K562 (cell line): ENCODE measurements around the gene AFG1L. TPM values are rescaled to one million over a fixed set of nuclear protein-coding genes. Genes with fewer than 3 reads are reported as not detected.

Source experiments
- ARID2 ChIP-seq: fragments of 450-650 bp; IDR thresholded peaks from 2 replicates; pipeline ENCODE4 v1.6.1; 2017; ENCODE audit warnings: antibody characterized with exemption, mild to moderate bottlenecking
- CC2D1A ChIP-seq: fragments of 450-650 bp; IDR thresholded peaks from 2 replicates; pipeline ENCODE4 v1.6.1; 2017; ENCODE audit warnings: mild to moderate bottlenecking
- CEBPB ChIP-seq: fragments of 450-650 bp; IDR thresholded peaks from 2 replicates; pipeline ENCODE4 v1.6.1; 2016; ENCODE audit warnings: missing genetic modification characterization, missing compliant biosample characterization
- DIDO1 ChIP-seq: fragments of 450-650 bp; IDR thresholded peaks from 2 replicates; pipeline ENCODE4 v1.6.1; 2016; ENCODE audit warnings: low read depth, missing biosample characterization, missing genetic modification characterization
- EGR1 ChIP-seq: fragments of 450-650 bp; conservative IDR thresholded peaks from 2 replicates; pipeline ENCODE4 v1.6.1; 2017; ENCODE audit warnings: mild to moderate bottlenecking
- HLTF ChIP-seq: fragments of 450-650 bp; IDR thresholded peaks from 2 replicates; pipeline ENCODE4 v1.6.1; 2016
- IRF2 ChIP-seq: sonication (generic); formaldehyde crosslinking; IDR thresholded peaks from 2 replicates; pipeline ENCODE4 v1.8.1; 2022; ENCODE audit warnings: mild to moderate bottlenecking, missing genetic modification reagents
- KDM1A ChIP-seq, 2 experiments: fragments of 450-650 bp; IDR thresholded peaks; 2 replicates each; pipeline ENCODE4 v1.6.1; 2016; ENCODE audit warnings: mild to moderate bottlenecking in 2 of 2
- MTA2 ChIP-seq: fragments of 450-650 bp; IDR thresholded peaks from 2 replicates; pipeline ENCODE4 v1.6.1; 2016; ENCODE audit warnings: low read depth
- MTF1 ChIP-seq: fragments of 250-450 bp; sonication (Bioruptor Pico); IDR thresholded peaks from 2 replicates; pipeline ENCODE4 v1.9.0; 2021; ENCODE audit warnings: moderate library complexity, mild to moderate bottlenecking, inconsistent platforms, borderline replicate concordance
- NEUROD1 ChIP-seq: fragments of 150-350 bp; IDR thresholded peaks from 2 replicates; pipeline ENCODE4 v1.6.1; 2014; ENCODE audit warnings: borderline replicate concordance, low read length, low read depth; ENCODE audit not compliant: partially characterized antibody
- NR3C1 ChIP-seq: sonication (generic); formaldehyde crosslinking; IDR thresholded peaks from 2 replicates; pipeline ENCODE4 v1.8.1; 2022; ENCODE audit warnings: missing genetic modification reagents
- POLR2A ChIP-seq: fragments of 450-650 bp; conservative IDR thresholded peaks from 2 replicates; pipeline ENCODE4 v1.6.1; 2016
- POLR3G ChIP-seq: IDR thresholded peaks from 2 replicates; pipeline ENCODE4 v1.6.1; 2011; ENCODE audit not compliant: insufficient read length, insufficient replicate concordance; ENCODE audit errors: extremely low read depth
- RFX5 ChIP-seq: IDR thresholded peaks from 2 replicates; pipeline ENCODE4 v1.6.1; 2011; ENCODE audit warnings: low read depth, mild to moderate bottlenecking, improper control_type of control experiment, low read length
- SIRT6 ChIP-seq: IDR thresholded peaks from one replicate; pipeline ENCODE4 v1.6.1; 2012; ENCODE audit warnings: low read depth, mild to moderate bottlenecking, control low read depth, inconsistent platforms, low read length, moderate library complexity
- TBP ChIP-seq: optimal IDR thresholded peaks from 2 replicates; pipeline ENCODE3; 2011; ENCODE audit warnings: low read depth, low read length, improper control_type of control experiment
- ZC3H4 ChIP-seq: sonication (generic); formaldehyde crosslinking; IDR thresholded peaks from 2 replicates; pipeline ENCODE4 v1.9.0; 2021; ENCODE audit warnings: missing genetic modification reagents, borderline replicate concordance
- ZNF77 ChIP-seq: fragments of 250-450 bp; sonication (Bioruptor Pico); IDR thresholded peaks from 2 replicates; pipeline ENCODE4 v1.5.0; 2020
- ZNF830 ChIP-seq: fragments of 250-450 bp; sonication (Bioruptor Pico); IDR thresholded peaks from 2 replicates; pipeline ENCODE4 v1.5.0; 2021; ENCODE audit warnings: mild to moderate bottlenecking
- polyA plus RNA-seq, 8 experiments: library from polyadenylated mRNA; depleted of rRNA in 4 of 8; stranded (reverse) in 5 of 8; unstranded in 3 of 8; fragments of >200 nt; fragmentation: Nextera tagmentation in 2 of 8; fragmentation: Illumina TruSeq in 1 of 8; extraction: Ambion mirVana in 2 of 8; extraction: Trizol in 1 of 8; gene quantifications; 2 replicates each; pipeline versions ENCODE4 v1.2.1 to v1.2.3, GENCODE V29; 2011 to 2014; ENCODE audit warnings: inconsistent platforms in 1 of 8, missing spikeins in 1 of 8
- total RNA-seq, 7 experiments: library from RNA; depleted of rRNA in 6 of 7; stranded (reverse); fragments of >200 nt in 6 of 7; fragmentation: Illumina TruSeq in 2 of 7; extraction: Trizol in 2 of 7; gene quantifications; 2 replicates each; pipeline versions ENCODE4 v1.2.1 to v1.2.3, GENCODE V29; 2011 to 2021; ENCODE audit warnings: low replicate concordance in 1 of 7
- TF ChIP-seq, protein P1 (sequence below): fragments of 450-650 bp; IDR thresholded peaks from one replicate; pipeline ENCODE4 v1.6.1; 2018; ENCODE audit warnings: mild to moderate bottlenecking, moderate library complexity; ENCODE audit not compliant: partially characterized antibody
- TF ChIP-seq, protein P2 (sequence below): fragments of 450-650 bp; formaldehyde crosslinking; IDR thresholded peaks from 2 replicates; pipeline ENCODE4 v1.4.0; 2022; ENCODE audit warnings: missing genetic modification characterization
- TF ChIP-seq, protein P3 (sequence below): fragments of 450-650 bp; IDR thresholded peaks from 2 replicates; pipeline ENCODE4 v1.7.1; 2018; ENCODE audit warnings: mild to moderate bottlenecking, low read depth; ENCODE audit not compliant: partially characterized antibody
- TF ChIP-seq, protein P4 (sequence below): fragments of 250-450 bp; sonication (Bioruptor Pico); IDR thresholded peaks from 2 replicates; pipeline ENCODE4 v1.8.0; 2022; ENCODE audit warnings: inconsistent platforms

Gene AFG1L
- total and polyA plus RNA-seq, 9 of the 15 experiments (the other 6 are each of a cell fraction or from before 2014, with no cell fraction given) = 2.2 to 15.5 (median 5.8) TPM

DNA sequence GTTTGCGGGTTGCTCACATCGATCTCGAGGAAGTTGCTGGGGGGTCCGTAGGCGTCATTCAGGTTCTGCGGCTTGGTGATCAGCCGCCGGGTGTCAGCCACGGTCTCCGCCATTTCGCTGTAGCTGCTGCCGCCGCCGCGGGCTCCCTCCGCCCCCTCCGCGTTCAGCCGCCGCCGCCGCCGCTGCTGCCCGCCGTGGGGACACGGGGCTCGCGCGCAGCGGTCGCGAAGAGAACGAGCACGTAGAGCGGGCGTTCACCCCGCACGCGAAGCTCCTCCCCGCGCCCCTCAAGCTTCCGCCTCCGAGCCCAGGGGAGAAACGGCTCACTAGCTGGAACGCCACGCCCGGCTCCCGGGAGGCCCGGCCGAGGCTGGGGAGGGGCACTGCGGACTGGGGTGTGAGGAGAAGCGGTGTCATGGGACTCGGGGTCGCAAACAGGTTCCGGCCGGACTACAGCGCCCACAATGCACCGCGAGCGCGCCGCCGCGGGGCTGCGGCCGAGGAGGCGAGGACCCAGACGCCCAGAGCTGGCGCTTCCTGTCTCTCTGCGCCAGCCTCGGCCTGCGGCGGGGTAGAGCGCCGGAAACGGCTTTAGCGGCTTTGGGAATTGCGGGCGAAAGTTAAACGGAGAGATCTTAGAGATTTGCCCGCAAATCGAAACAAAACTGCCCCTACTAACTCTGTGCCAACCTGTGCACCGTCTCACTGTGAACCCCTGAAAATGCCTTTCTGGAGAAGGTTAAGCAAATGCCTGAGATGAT, 33.9 kb upstream of the AFG1L start, which contains the start of gene SNX3 (continued):
- TF ChIP-seq IRF2 (no peak), HLTF (no peak), ZC3H4 (CRISPR knock-in tag) (0 out of 2 replicates have a peak, but pooled peaks have one; percentile 71), POLR3G (no peak), DIDO1 (tag) (peak; percentile 75), NEUROD1 (no peak), ZNF830 (CRISPR knock-in tag) (no peak), CEBPB (tag) (no peak), ARID2 (no peak), CC2D1A (no peak), POLR2A (peak; percentile 92), TBP (peak; percentile 87), NR3C1 (CRISPR knock-in tag) (no peak), RFX5 (no peak), EGR1 (no peak), KDM1A (IDR thresholded peaks at IDR 0.05) (no peak), MTA2 (no peak), SIRT6 (no peak), ZNF77 (CRISPR knock-in tag) (no peak), MTF1 (CRISPR knock-in tag) (no peak)
- TF ChIP-seq, protein P1, sequence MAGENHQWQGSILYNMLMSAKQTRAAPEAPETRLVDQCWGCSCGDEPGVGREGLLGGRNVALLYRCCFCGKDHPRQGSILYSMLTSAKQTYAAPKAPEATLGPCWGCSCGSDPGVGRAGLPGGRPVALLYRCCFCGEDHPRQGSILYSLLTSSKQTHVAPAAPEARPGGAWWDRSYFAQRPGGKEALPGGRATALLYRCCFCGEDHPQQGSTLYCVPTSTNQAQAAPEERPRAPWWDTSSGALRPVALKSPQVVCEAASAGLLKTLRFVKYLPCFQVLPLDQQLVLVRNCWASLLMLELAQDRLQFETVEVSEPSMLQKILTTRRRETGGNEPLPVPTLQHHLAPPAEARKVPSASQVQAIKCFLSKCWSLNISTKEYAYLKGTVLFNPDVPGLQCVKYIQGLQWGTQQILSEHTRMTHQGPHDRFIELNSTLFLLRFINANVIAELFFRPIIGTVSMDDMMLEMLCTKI = no peak
- TF ChIP-seq, protein P2, sequence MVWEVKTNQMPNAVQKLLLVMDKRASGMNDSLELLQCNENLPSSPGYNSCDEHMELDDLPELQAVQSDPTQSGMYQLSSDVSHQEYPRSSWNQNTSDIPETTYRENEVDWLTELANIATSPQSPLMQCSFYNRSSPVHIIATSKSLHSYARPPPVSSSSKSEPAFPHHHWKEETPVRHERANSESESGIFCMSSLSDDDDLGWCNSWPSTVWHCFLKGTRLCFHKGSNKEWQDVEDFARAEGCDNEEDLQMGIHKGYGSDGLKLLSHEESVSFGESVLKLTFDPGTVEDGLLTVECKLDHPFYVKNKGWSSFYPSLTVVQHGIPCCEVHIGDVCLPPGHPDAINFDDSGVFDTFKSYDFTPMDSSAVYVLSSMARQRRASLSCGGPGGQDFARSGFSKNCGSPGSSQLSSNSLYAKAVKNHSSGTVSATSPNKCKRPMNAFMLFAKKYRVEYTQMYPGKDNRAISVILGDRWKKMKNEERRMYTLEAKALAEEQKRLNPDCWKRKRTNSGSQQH (CRISPR knock-in tag) = no peak
- TF ChIP-seq, protein P3, sequence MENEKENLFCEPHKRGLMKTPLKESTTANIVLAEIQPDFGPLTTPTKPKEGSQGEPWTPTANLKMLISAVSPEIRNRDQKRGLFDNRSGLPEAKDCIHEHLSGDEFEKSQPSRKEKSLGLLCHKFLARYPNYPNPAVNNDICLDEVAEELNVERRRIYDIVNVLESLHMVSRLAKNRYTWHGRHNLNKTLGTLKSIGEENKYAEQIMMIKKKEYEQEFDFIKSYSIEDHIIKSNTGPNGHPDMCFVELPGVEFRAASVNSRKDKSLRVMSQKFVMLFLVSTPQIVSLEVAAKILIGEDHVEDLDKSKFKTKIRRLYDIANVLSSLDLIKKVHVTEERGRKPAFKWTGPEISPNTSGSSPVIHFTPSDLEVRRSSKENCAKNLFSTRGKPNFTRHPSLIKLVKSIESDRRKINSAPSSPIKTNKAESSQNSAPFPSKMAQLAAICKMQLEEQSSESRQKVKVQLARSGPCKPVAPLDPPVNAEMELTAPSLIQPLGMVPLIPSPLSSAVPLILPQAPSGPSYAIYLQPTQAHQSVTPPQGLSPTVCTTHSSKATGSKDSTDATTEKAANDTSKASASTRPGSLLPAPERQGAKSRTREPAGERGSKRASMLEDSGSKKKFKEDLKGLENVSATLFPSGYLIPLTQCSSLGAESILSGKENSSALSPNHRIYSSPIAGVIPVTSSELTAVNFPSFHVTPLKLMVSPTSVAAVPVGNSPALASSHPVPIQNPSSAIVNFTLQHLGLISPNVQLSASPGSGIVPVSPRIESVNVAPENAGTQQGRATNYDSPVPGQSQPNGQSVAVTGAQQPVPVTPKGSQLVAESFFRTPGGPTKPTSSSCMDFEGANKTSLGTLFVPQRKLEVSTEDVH = peak; percentile 62
- TF ChIP-seq, protein P4, sequence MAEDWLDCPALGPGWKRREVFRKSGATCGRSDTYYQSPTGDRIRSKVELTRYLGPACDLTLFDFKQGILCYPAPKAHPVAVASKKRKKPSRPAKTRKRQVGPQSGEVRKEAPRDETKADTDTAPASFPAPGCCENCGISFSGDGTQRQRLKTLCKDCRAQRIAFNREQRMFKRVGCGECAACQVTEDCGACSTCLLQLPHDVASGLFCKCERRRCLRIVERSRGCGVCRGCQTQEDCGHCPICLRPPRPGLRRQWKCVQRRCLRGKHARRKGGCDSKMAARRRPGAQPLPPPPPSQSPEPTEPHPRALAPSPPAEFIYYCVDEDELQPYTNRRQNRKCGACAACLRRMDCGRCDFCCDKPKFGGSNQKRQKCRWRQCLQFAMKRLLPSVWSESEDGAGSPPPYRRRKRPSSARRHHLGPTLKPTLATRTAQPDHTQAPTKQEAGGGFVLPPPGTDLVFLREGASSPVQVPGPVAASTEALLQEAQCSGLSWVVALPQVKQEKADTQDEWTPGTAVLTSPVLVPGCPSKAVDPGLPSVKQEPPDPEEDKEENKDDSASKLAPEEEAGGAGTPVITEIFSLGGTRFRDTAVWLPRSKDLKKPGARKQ (CRISPR knock-in tag) = no peak
